ENCODE measurements around the gene MCU. TPM values are rescaled to one million over a fixed set of nuclear protein-coding genes. Genes with fewer than 3 reads are reported as not detected.

Gene MCU
- total and polyA plus RNA-seq, 2 of the 8 experiments (the other 6 are each of a cell fraction or from before 2014, with no cell fraction given), result 51.6 to 62.2 TPM

DNA sequence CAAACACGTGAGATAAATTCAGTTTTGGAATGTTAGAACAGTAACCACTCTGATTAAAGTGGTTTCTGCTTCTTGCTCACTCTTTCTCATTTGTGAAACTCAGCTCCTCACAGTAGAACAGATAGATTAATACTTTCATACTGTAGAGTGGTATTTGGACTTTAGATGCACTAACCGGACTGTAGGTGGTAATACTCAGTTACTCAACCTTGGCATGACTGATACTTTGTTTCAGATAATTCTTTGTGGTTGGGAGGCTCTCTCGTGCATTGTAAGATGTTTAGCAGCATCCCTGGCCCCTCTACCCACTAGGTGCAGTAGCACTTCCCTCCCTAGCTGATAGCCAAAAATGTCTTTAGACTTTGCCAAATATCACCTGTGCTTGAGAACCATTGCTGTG is 37.6 kb downstream of the MCU start:
- H3K27ac ChIP-seq (ENCODE audit: low read depth, low read length), result no peak overlapping the region

More for the DNA sequence above, 37.6 kb downstream of the MCU start:
- TF ChIP-seq RXRA (IDR thresholded peaks at IDR 0.05; ENCODE audit: insufficient read depth, low read depth, low read length) (no peak), GTF2F1 (IDR thresholded peaks at IDR 0.05; ENCODE audit: borderline replicate concordance, low read depth, low read length) (no peak), TBP (IDR thresholded peaks at IDR 0.05; ENCODE audit: low read depth, low read length) (no peak), SP1 (IDR thresholded peaks at IDR 0.05; ENCODE audit: low read depth, low read length) (no peak), RAD21 (IDR thresholded peaks at IDR 0.05 in 1 of 2, conservative IDR thresholded peaks at IDR 0.05 in 1 of 2; ENCODE audit: low read depth in 2 of 2, low read length in 2 of 2) (no peak)
- FAIRE-seq, result no peak
- CTCF ChIA-PET (ENCODE audit: partially characterized antibody), result interaction anchor here (0.6 to 1.4 kb wide), 2 partner anchors 34 to 84 kb away, joined by 3 to 4 read pairs; no protein-coding TSS in a partner anchor
- peaks cover 0 to 2% of the 10 kb centered on the region in 2 experiments for H4K20me1 ChIP-seq (replicated peaks in 1 of 2; ENCODE audit: control insufficient read depth in 1 of 2, insufficient read depth in 2 of 2, low read length in 2 of 2)
- H3K9me3 ChIP-seq (ENCODE audit: insufficient read depth in 2 of 2, low read depth in 1 of 2, low read length in 1 of 2), result no peaks in the 10 kb centered on the region
- no peak overlapping the region for H3K4me2 ChIP-seq (ENCODE audit: insufficient read depth in 1 of 2, low read depth in 2 of 2, low read length in 2 of 2)
- no peaks in the 10 kb centered on the region for H3K23me2 ChIP-seq (ENCODE audit: low read depth, low read length)
- no peaks in the 10 kb centered on the region for H3K27me3 ChIP-seq (replicated peaks in 1 of 4; ENCODE audit: control insufficient read depth in 3 of 4, extremely low read depth in 1 of 4, insufficient read depth in 3 of 4, low read length in 3 of 4)
- WGBS, 2 experiments (ENCODE audit: extremely low coverage in 1 of 2, insufficient coverage in 1 of 2, insufficient read length in 1 of 2, insufficient replicate concordance in 2 of 2, low coverage in 1 of 2, low lambda C conversion rate in 2 of 2, missing lambda C conversion rate in 1 of 2), result 81% methylated on average over 3 of the region's 3 CpGs; no CpG with 5 or more reads in 1 of the 2 experiments
- no peak overlapping the region for H3K14ac ChIP-seq (ENCODE audit: insufficient read length)
- H3K4me1 ChIP-seq (replicated peaks in 1 of 4; ENCODE audit: control insufficient read depth in 3 of 4, insufficient read depth in 4 of 4, low read length in 3 of 4), result no peaks in the 10 kb centered on the region
- H3K4me3 ChIP-seq (ENCODE audit: extremely low read depth in 1 of 4, insufficient read depth in 2 of 4, low read depth in 3 of 4, low read length in 4 of 4), result no peak overlapping the region
- no peak overlapping the region for H2BK5ac ChIP-seq (ENCODE audit: low read depth, low read length)
- no peak for DNase-seq (ENCODE audit: low read depth in 1 of 2, low spot score in 2 of 2)
- no peak overlapping the region for H2BK120ac ChIP-seq (replicated peaks; ENCODE audit: low read depth, low read length)
- no peaks in the 10 kb centered on the region; the same call in 1 of the 2 replicates for H3K79me1 ChIP-seq (ENCODE audit: low read depth, low read length)
- no peaks in the 10 kb centered on the region; a peak in 1 of 8 replicates for H3K36me3 ChIP-seq (ENCODE audit: control insufficient read depth in 2 of 4, insufficient read depth in 4 of 4, low read length in 3 of 4)
- H3K23ac ChIP-seq (ENCODE audit: insufficient read length), result no peak overlapping the region
- no peak overlapping the region for H2BK15ac ChIP-seq (ENCODE audit: low read length)
- no peak overlapping the region for H2BK12ac ChIP-seq (ENCODE audit: low read depth, low read length)
- no peak overlapping the region for H3K18ac ChIP-seq (ENCODE audit: extremely low read depth, low read length)
- no peak overlapping the region for H2BK20ac ChIP-seq (ENCODE audit: low read length)
- no peak overlapping the region for H3K4ac ChIP-seq (replicated peaks; ENCODE audit: insufficient read length, low read depth, low read length)
- no peak overlapping the region for H3K9ac ChIP-seq (replicated peaks in 1 of 4; ENCODE audit: extremely low read depth in 1 of 4, low read depth in 3 of 4, low read length in 3 of 4)
- H4K5ac ChIP-seq (ENCODE audit: insufficient read length, low read depth, low read length), result no peak overlapping the region
- H2AK5ac ChIP-seq (ENCODE audit: low read depth, low read length), result no peak overlapping the region
- POLR2A ChIA-PET (ENCODE audit: partially characterized antibody), result interaction anchor here (0.7 kb wide), 1 partner anchor 9 kb away, joined by 3 read pairs; no protein-coding TSS in a partner anchor
- no peak overlapping the region for H4K91ac ChIP-seq (replicated peaks; ENCODE audit: insufficient read length, low read length)
- H2AFZ ChIP-seq (ENCODE audit: low read length), result no peak overlapping the region
- H3K56ac ChIP-seq (replicated peaks; ENCODE audit: insufficient read length, low read depth, low read length), result no peak overlapping the region
- peaks cover 0 to 71% of the 10 kb centered on the region in 2 experiments; a peak in 3 of 4 replicates for H3K79me2 ChIP-seq (ENCODE audit: control insufficient read depth in 1 of 2, insufficient read depth in 2 of 2, low read length in 2 of 2)
- no peak overlapping the region for H4K8ac ChIP-seq (ENCODE audit: extremely low read depth, insufficient read depth, low read length)
